ENCODE results near the gene FLAD1. TPM values are rescaled to one million over a fixed set of nuclear protein-coding genes. Genes with fewer than 3 reads are reported as not detected.

FLAD1 gene
- total RNA-seq, 4 donors from 2014 or later: 21.5 to 30.9 (median 29.5) TPM

GRCh38 chr1:155018617-155019348 lies 35.6 kb downstream of the FLAD1 start:
- Histone ChIP-seq H3K9me3 (no peaks in the 10 kb centered on the region), H3K36me3 (peaks cover 16 to 50% (median 28%) of the 10 kb centered on the region in 3 donors), H3K4me3 (no peak overlapping the region), H3K4me1 (peaks cover 50 to 93% (median 58%) of the 10 kb centered on the region in 3 donors), H3K27ac (peak overlapping the region; percentile 0 to 99 (median 92)), H3K27me3 (no peaks in the 10 kb centered on the region)
- no peak for DNase-seq
- no peak for TF ChIP-seq CTCF (IDR thresholded peaks at IDR 0.05)
- no peak for TF ChIP-seq POLR2A (IDR thresholded peaks at IDR 0.05)
- intact Hi-C loops (cut with DNase I): no loop called here
- 83 to 84% methylated on average over 6 of the region's 8 CpGs for WGBS, 2 donors

GRCh38 chr1:155019377-155020245 lies 36.5 kb downstream of the FLAD1 start:
- DNase-seq: no peak
- Histone ChIP-seq H3K27me3 (no peaks in the 10 kb centered on the region), H3K9me3 (no peaks in the 10 kb centered on the region), H3K27ac (peak overlapping the region; percentile 32 to 99 (median 70)), H3K4me1 (peaks cover 42 to 84% (median 50%) of the 10 kb centered on the region in 3 donors), H3K4me3 (no peak overlapping the region), H3K36me3 (peaks cover 11 to 41% (median 20%) of the 10 kb centered on the region in 3 donors)
- intact Hi-C loops (cut with DNase I): no loop called here
- WGBS, 2 donors: 69 to 70% methylated on average over 11 of the region's 11 CpGs
- TF ChIP-seq CTCF (IDR thresholded peaks at IDR 0.05) (no peak), POLR2A (IDR thresholded peaks at IDR 0.05) (no peak)

GRCh38 chr1:155022136-155022926 lies 39.2 kb downstream of the FLAD1 start:
- TF ChIP-seq CTCF (IDR thresholded peaks at IDR 0.05) (no peak), POLR2A (IDR thresholded peaks at IDR 0.05) (no peak)
- 71 to 74% methylated on average over 6 to 8 of the region's 8 CpGs for WGBS, 2 donors

GRCh38 chr1:155022927-155023236 lies 39.7 kb downstream of the FLAD1 start:
- TF ChIP-seq CTCF (IDR thresholded peaks at IDR 0.05) (no peak), POLR2A (IDR thresholded peaks at IDR 0.05) (no peak)
- Histone ChIP-seq H3K4me3 (no peak overlapping the region), H3K9me3 (no peaks in the 10 kb centered on the region), H3K4me1 (peaks cover 16 to 71% (median 29%) of the 10 kb centered on the region in 3 donors), H3K27ac (peak overlapping the region in 1 of 4 donors; percentile 20), H3K27me3 (no peaks in the 10 kb centered on the region), H3K36me3 (peaks cover 0 to 17% (median 0%) of the 10 kb centered on the region in 3 donors)
- no peak for DNase-seq
- WGBS, 2 donors: 28 to 39% methylated on average over 2 to 3 of the region's 4 CpGs
- intact Hi-C loops (cut with DNase I): no loop called here

More at GRCh38 chr1:155022136-155022926, 39.2 kb downstream of the FLAD1 start:
- Histone ChIP-seq H3K4me1 (peaks cover 20 to 77% (median 35%) of the 10 kb centered on the region in 3 donors), H3K9me3 (no peaks in the 10 kb centered on the region), H3K4me3 (no peak overlapping the region), H3K27ac (peak overlapping the region in 1 of 4 donors; percentile 20), H3K36me3 (peaks cover 0 to 17% (median 0%) of the 10 kb centered on the region in 3 donors), H3K27me3 (no peaks in the 10 kb centered on the region)
- DNase-seq: no peak
- intact Hi-C loops (cut with DNase I): no loop called here
